Measurements from ENCODE around the gene TPM2. TPM values are rescaled to one million over a fixed set of nuclear protein-coding genes. Genes with fewer than 3 reads are reported as not detected.

Gene TPM2
- total and polyA plus RNA-seq, 10 of the 15 experiments (the other 5 are each of a cell fraction or from before 2014, with no cell fraction given): 0.11 to 9.3 (median 1.1) TPM

- TF ChIP-seq SKIL (IDR thresholded peaks at IDR 0.05; ENCODE audit: low read depth, poor library complexity, severe bottlenecking) (no peak), REST (IDR thresholded peaks at IDR 0.05; ENCODE audit: low read depth, low read length) (no peak), ESRRA (IDR thresholded peaks at IDR 0.05; ENCODE audit: low read length) (no peak), YBX1 (IDR thresholded peaks at IDR 0.05) (no peak), MEF2A (IDR thresholded peaks at IDR 0.05; ENCODE audit: insufficient read depth, low read depth, low read length) (no peak), DPF2 (IDR thresholded peaks at IDR 0.05) (peak; percentile 3; the same call in 1 of the 2 replicates), CREB1 (IDR thresholded peaks at IDR 0.05; ENCODE audit: low read depth) (no peak), CBX5 (IDR thresholded peaks at IDR 0.05; ENCODE audit: low read depth) (no peak), TCF3 (IDR thresholded peaks at IDR 0.05; ENCODE audit: borderline replicate concordance, insufficient read depth, low read depth, low read length) (peak; percentile 57; the same call in 1 of the 2 replicates), NRF1 (conservative IDR thresholded peaks at IDR 0.05; ENCODE audit: low read depth, low read length) (no peak), CUX1 (IDR thresholded peaks at IDR 0.05; ENCODE audit: insufficient replicate concordance, low read depth, low read length) (no peak), ZNF384 (IDR thresholded peaks at IDR 0.05; ENCODE audit: borderline replicate concordance, low read depth, low read length) (no peak)
- TF ChIP-seq, protein P1, sequence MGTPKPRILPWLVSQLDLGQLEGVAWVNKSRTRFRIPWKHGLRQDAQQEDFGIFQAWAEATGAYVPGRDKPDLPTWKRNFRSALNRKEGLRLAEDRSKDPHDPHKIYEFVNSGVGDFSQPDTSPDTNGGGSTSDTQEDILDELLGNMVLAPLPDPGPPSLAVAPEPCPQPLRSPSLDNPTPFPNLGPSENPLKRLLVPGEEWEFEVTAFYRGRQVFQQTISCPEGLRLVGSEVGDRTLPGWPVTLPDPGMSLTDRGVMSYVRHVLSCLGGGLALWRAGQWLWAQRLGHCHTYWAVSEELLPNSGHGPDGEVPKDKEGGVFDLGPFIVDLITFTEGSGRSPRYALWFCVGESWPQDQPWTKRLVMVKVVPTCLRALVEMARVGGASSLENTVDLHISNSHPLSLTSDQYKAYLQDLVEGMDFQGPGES (IDR thresholded peaks at IDR 0.05): no peak
- TF ChIP-seq, protein P2, sequence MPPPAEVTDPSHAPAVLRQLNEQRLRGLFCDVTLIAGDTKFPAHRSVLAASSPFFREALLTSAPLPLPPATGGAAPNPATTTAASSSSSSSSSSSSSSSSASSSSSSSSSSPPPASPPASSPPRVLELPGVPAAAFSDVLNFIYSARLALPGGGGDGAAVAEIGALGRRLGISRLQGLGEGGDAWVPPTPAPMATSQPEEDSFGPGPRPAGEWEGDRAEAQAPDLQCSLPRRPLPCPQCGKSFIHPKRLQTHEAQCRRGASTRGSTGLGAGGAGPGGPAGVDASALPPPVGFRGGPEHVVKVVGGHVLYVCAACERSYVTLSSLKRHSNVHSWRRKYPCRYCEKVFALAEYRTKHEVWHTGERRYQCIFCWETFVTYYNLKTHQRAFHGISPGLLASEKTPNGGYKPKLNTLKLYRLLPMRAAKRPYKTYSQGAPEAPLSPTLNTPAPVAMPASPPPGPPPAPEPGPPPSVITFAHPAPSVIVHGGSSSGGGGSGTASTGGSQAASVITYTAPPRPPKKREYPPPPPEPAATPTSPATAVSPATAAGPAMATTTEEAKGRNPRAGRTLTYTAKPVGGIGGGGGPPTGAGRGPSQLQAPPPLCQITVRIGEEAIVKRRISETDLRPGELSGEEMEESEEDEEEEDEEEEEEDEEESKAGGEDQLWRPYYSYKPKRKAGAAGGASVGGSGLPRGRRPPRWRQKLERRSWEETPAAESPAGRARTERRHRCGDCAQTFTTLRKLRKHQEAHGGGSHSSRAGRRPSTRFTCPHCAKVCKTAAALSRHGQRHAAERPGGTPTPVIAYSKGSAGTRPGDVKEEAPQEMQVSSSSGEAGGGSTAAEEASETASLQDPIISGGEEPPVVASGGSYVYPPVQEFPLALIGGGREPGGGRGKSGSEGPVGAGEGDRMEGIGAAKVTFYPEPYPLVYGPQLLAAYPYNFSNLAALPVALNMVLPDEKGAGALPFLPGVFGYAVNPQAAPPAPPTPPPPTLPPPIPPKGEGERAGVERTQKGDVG (CRISPR knock-in tag; IDR thresholded peaks at IDR 0.05): no peak
Measured at GRCh38 chr9:35732185-35732799, 42.6 kb upstream of the TPM2 start, which contains the start of the genes CREB3 and TLN1 (continued).
